ENCODE data around the gene CSRNP2. TPM values are rescaled to one million over a fixed set of nuclear protein-coding genes. Genes with fewer than 3 reads are reported as not detected.

CSRNP2 gene
- total RNA-seq, 4 donors from 2014 or later = 16.5 to 23.3 (median 20.3) TPM

GRCh38 chr12:51077930-51078329 is 5.5 kb downstream of the CSRNP2 start:
- H3K27me3 ChIP-seq = no peaks in the 10 kb centered on the region
- TF ChIP-seq EP300 (IDR thresholded peaks at IDR 0.05) = no peak
- TF ChIP-seq POLR2AphosphoS5 (IDR thresholded peaks at IDR 0.05) = no peak
- no peak for TF ChIP-seq POLR2A (IDR thresholded peaks at IDR 0.05)
- no peak for TF ChIP-seq CTCF (IDR thresholded peaks at IDR 0.05)
- peaks cover 13% of the 10 kb centered on the region for H3K36me3 ChIP-seq
- H3K4me1 ChIP-seq = peaks cover 24% of the 10 kb centered on the region
- H3K9me3 ChIP-seq = no peaks in the 10 kb centered on the region
- DNase-seq (ENCODE audit: low spot score in 2 of 2) = no peak
- no peak overlapping the region for H3K27ac ChIP-seq
- WGBS = 43% methylated on average over 5 of the region's 5 CpGs
- H3K4me3 ChIP-seq = no peak overlapping the region

- no peak overlapping the region for H3K27ac ChIP-seq
- H3K36me3 ChIP-seq = peaks cover 29% of the 10 kb centered on the region
- 78% methylated on average over 8 of the region's 10 CpGs for WGBS
- H3K27me3 ChIP-seq = no peaks in the 10 kb centered on the region
- DNase-seq (ENCODE audit: low spot score in 2 of 2) = peak in 1 of 2 donors; percentile 48
- no peaks in the 10 kb centered on the region for H3K9me3 ChIP-seq
- H3K4me1 ChIP-seq = peaks cover 9% of the 10 kb centered on the region
- TF ChIP-seq POLR2AphosphoS5 (IDR thresholded peaks at IDR 0.05) = no peak
- no peak overlapping the region for H3K4me3 ChIP-seq
Measured at GRCh38 chr12:51076236-51076930, 7.0 kb downstream of the CSRNP2 start.

- Histone ChIP-seq H3K27me3 (no peaks in the 10 kb centered on the region), H3K4me1 (peaks cover 7% of the 10 kb centered on the region), H3K27ac (no peak overlapping the region), H3K4me3 (no peak overlapping the region), H3K9me3 (no peaks in the 10 kb centered on the region), H3K36me3 (peaks cover 35% of the 10 kb centered on the region)
- TF ChIP-seq CTCF (IDR thresholded peaks at IDR 0.05) (no peak), POLR2A (IDR thresholded peaks at IDR 0.05) (no peak), EP300 (IDR thresholded peaks at IDR 0.05) (no peak), POLR2AphosphoS5 (IDR thresholded peaks at IDR 0.05) (no peak)
- DNase-seq (ENCODE audit: low spot score in 2 of 2) = no peak
- WGBS = 93% methylated on average over 5 of the region's 5 CpGs
Measured at GRCh38 chr12:51075390-51075789, 8.0 kb downstream of the CSRNP2 start.

GRCh38 chr12:51071663-51072062 is 11.7 kb downstream of the CSRNP2 start:
- Histone ChIP-seq H3K27me3 (no peaks in the 10 kb centered on the region), H3K9me3 (no peaks in the 10 kb centered on the region), H3K4me3 (no peak overlapping the region), H3K27ac (no peak overlapping the region), H3K36me3 (peaks cover 71% of the 10 kb centered on the region), H3K4me1 (no peaks in the 10 kb centered on the region)
- WGBS = 98% methylated on average over 2 of the region's 2 CpGs
- no peak for TF ChIP-seq EP300 (IDR thresholded peaks at IDR 0.05)
- no peak for TF ChIP-seq POLR2AphosphoS5 (IDR thresholded peaks at IDR 0.05)
- no peak for TF ChIP-seq CTCF (IDR thresholded peaks at IDR 0.05)
- TF ChIP-seq POLR2A (IDR thresholded peaks at IDR 0.05) = no peak
- peak in 1 of 2 donors; percentile 0 for DNase-seq (ENCODE audit: low spot score in 2 of 2)

GRCh38 chr12:51070004-51070403 is 13.4 kb downstream of the CSRNP2 start:
- no peaks in the 10 kb centered on the region for H3K4me1 ChIP-seq
- no peak overlapping the region for H3K27ac ChIP-seq
- no peak for DNase-seq (ENCODE audit: low spot score in 2 of 2)
- TF ChIP-seq POLR2A (IDR thresholded peaks at IDR 0.05) = no peak
- no peak for TF ChIP-seq EP300 (IDR thresholded peaks at IDR 0.05)
- TF ChIP-seq POLR2AphosphoS5 (IDR thresholded peaks at IDR 0.05) = no peak
- TF ChIP-seq CTCF (IDR thresholded peaks at IDR 0.05) = no peak
- H3K4me3 ChIP-seq = no peak overlapping the region
- no peaks in the 10 kb centered on the region for H3K27me3 ChIP-seq
- H3K9me3 ChIP-seq = no peaks in the 10 kb centered on the region
- peaks cover 87% of the 10 kb centered on the region for H3K36me3 ChIP-seq
- 89% methylated on average over 3 of the region's 3 CpGs for WGBS
